CD4-positive, alpha-beta T cell (primary cell): Measurements from ENCODE around the gene MUC6. TPM values are rescaled to one million over a fixed set of nuclear protein-coding genes. Genes with fewer than 3 reads are reported as not detected.

Experiments
- ATAC-seq: fragments of 200-7000 bp; cut with Tn5 transposase; one replicate; pipeline ENCODE4 v1.10.0; 2022; ENCODE audit warnings: mild to moderate bottlenecking; ENCODE audit not compliant: poor library complexity
- CTCF ChIA-PET: fragments of 350-600 bp; sonication (Branson Sonifier 250); formaldehyde crosslinking; loops from one replicate; lab custom pipeline; 2021; ENCODE audit warnings: antibody characterized with exemption, inconsistent platforms; lab: Charles Lee
- POLR2A ChIA-PET: fragments of 350-600 bp; sonication (Branson Sonifier 250); formaldehyde crosslinking; loops from one replicate; lab custom pipeline; 2021; ENCODE audit warnings: antibody characterized with exemption, inconsistent platforms; lab: Charles Lee
- DNase-seq, 14 experiments: peaks; one replicate each; pipeline ENCODE4 v3.0.0-alpha.2; 2013 to 2020; ENCODE audit warnings: mixed read lengths in 2 of 14
- H3K27ac ChIP-seq, 2 donors: one replicate each; pipeline versions ENCODE4 v1.5.1 to v1.7.0; 2013; ENCODE audit warnings: low read length in 2 of 2, low read depth in 1 of 2, mild to moderate bottlenecking in 1 of 2
- H3K27me3 ChIP-seq, 2 experiments: 1 replicate in 1 of 2; 2 replicates in 1 of 2; pipeline versions ENCODE4 v1.6.1 to v1.7.0; 2013; ENCODE audit warnings: low read length in 2 of 2, control low read depth in 1 of 2, mild to moderate bottlenecking in 1 of 2, moderate library complexity in 1 of 2; ENCODE audit not compliant: insufficient read depth in 2 of 2, control insufficient read depth in 1 of 2
- H3K36me3 ChIP-seq: one replicate; pipeline ENCODE4 v1.6.1; 2013; ENCODE audit warnings: low read length, control low read depth; ENCODE audit not compliant: insufficient read depth
- H3K4me1 ChIP-seq: one replicate; pipeline ENCODE4 v1.6.1; 2013; ENCODE audit warnings: low read length, control low read depth; ENCODE audit not compliant: insufficient read depth
- H3K4me3 ChIP-seq: one replicate; pipeline ENCODE4 v1.5.1; 2013; ENCODE audit warnings: mild to moderate bottlenecking, low read length, moderate library complexity
- H3K9me3 ChIP-seq, 2 experiments: 1 replicate in 1 of 2; 2 replicates in 1 of 2; pipeline versions ENCODE4 v1.6.1 to v1.7.0; 2013; ENCODE audit warnings: low read length in 2 of 2, mild to moderate bottlenecking in 2 of 2, control low read depth in 1 of 2, moderate library complexity in 1 of 2; ENCODE audit not compliant: control insufficient read depth in 1 of 2, insufficient read depth in 1 of 2
- H3K27ac Mint-ChIP-seq: one replicate; pipeline ENCODE4 v1.8.0; 2020; ENCODE audit warnings: mixed read lengths
- H3K27me3 Mint-ChIP-seq: one replicate; pipeline ENCODE4 v1.8.0; 2021; ENCODE audit warnings: mixed read lengths
- H3K36me3 Mint-ChIP-seq: one replicate; pipeline ENCODE4 v1.8.0; 2021; ENCODE audit warnings: low read depth, mixed read lengths
- H3K4me1 Mint-ChIP-seq: one replicate; pipeline ENCODE4 v1.8.0; 2021; ENCODE audit warnings: low read depth, mixed read lengths
- H3K4me3 Mint-ChIP-seq: one replicate; pipeline ENCODE4 v1.8.0; 2020; ENCODE audit warnings: mild to moderate bottlenecking, mixed read lengths
- H3K9me3 Mint-ChIP-seq: one replicate; pipeline ENCODE4 v1.8.0; 2020; ENCODE audit warnings: mixed read lengths
- intact Hi-C, 2 experiments: fragments of 100-400 bp; cut with DNase I in 1 of 2; cut with micrococcal nuclease in 1 of 2; formaldehyde crosslinking; loops; one replicate each; pipeline versions ENCODE4 v1.15.1 to v1.9.0; 2023 to 2025; cut with DNase I, micrococcal nuclease
- total RNA-seq, 174 experiments: library from RNA in 2 of 174; stranded (reverse) in 2 of 174; gene quantifications; one replicate each; pipeline ENCODE4 v1.2.3 and lab custom pipeline; 2021 to 2026
- TF ChIP-seq, protein P1 (sequence below): fragments of 200-600 bp; IDR thresholded peaks from one replicate; pipeline ENCODE4 v1.8.0; 2022; ENCODE audit warnings: antibody characterized with exemption, mild to moderate bottlenecking

Gene MUC6
- total RNA-seq, 2 experiments from 2014 or later: not detected

GRCh38 chr11:1025410-1026162 is 10.9 kb downstream of the MUC6 start:
- ATAC-seq: no peak
- Mint-ChIP-seq H3K4me3 (no peak overlapping the region), H3K27me3 (no peaks in the 10 kb centered on the region), H3K27ac (no peak overlapping the region), H3K4me1 (no peaks in the 10 kb centered on the region), H3K9me3 (no peaks in the 10 kb centered on the region), H3K36me3 (no peaks in the 10 kb centered on the region)
- Histone ChIP-seq H3K9me3 (peaks cover 0 to 15% of the 10 kb centered on the region in 2 experiments), H3K27me3 (no peaks in the 10 kb centered on the region), H3K36me3 (no peaks in the 10 kb centered on the region), H3K4me1 (no peaks in the 10 kb centered on the region), H3K27ac (no peak overlapping the region), H3K4me3 (no peak overlapping the region)
- TF ChIP-seq, protein P1, sequence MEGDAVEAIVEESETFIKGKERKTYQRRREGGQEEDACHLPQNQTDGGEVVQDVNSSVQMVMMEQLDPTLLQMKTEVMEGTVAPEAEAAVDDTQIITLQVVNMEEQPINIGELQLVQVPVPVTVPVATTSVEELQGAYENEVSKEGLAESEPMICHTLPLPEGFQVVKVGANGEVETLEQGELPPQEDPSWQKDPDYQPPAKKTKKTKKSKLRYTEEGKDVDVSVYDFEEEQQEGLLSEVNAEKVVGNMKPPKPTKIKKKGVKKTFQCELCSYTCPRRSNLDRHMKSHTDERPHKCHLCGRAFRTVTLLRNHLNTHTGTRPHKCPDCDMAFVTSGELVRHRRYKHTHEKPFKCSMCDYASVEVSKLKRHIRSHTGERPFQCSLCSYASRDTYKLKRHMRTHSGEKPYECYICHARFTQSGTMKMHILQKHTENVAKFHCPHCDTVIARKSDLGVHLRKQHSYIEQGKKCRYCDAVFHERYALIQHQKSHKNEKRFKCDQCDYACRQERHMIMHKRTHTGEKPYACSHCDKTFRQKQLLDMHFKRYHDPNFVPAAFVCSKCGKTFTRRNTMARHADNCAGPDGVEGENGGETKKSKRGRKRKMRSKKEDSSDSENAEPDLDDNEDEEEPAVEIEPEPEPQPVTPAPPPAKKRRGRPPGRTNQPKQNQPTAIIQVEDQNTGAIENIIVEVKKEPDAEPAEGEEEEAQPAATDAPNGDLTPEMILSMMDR: no peak
- no peak for DNase-seq
- intact Hi-C loops: no loop called here
- ChIA-PET CTCF (no interaction called here), POLR2A (no interaction called here)

- ChIA-PET CTCF (no interaction called here), POLR2A (no interaction called here)
- intact Hi-C loops: no loop called here
- Mint-ChIP-seq H3K9me3 (no peaks in the 10 kb centered on the region), H3K27ac (no peak overlapping the region), H3K27me3 (no peaks in the 10 kb centered on the region), H3K36me3 (no peaks in the 10 kb centered on the region), H3K4me1 (no peaks in the 10 kb centered on the region), H3K4me3 (no peak overlapping the region)
- H3K4me3 ChIP-seq: no peak overlapping the region
- no peak for DNase-seq
- H3K9me3 ChIP-seq: peaks cover 0 to 15% of the 10 kb centered on the region in 2 experiments
- no peaks in the 10 kb centered on the region for H3K4me1 ChIP-seq
- no peak overlapping the region for H3K27ac ChIP-seq
- no peaks in the 10 kb centered on the region for H3K36me3 ChIP-seq
- ATAC-seq: no peak
- no peaks in the 10 kb centered on the region for H3K27me3 ChIP-seq
- TF ChIP-seq, protein P1: no peak
Measured at GRCh38 chr11:1024597-1025409, 11.7 kb downstream of the MUC6 start.

DNA sequence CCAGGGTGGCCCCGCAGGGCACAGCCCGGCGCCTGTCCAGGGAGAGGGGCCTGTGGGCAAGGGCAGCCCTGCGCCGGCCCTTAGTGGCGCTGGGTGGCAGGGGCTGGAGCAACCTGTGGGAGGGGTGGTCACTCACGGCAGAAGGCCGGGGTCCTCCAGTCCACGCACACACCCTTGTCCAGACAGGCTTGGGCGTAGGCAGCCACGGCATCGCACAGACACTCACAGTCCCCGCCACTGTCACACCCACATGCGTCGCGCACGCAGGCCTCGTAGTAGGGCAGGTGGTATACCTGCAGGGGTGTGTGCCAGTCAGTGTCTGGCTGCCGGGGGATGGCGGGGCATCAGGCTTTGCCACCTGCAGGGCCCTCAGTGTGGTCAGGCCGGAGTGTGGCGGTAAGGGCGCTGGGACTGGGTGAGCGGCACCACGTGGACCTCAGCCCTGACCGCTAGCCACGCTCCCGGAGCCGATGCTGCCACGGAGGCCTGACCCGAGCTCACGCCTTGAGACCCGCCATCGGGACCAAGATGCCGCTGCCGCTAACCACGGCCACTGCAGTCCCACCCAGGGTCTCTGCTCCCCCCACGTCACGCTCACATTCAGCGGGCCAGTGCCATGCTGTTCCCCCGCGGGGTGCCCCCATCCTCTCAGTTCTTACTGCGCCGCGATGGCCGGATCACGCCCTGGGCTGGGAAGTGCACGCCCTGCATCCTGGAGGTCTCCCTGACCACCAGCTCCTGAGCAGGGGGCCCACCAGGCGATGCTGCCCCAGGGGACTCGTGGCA is 12.5 kb downstream of the MUC6 start:
- no peaks in the 10 kb centered on the region for H3K27me3 Mint-ChIP-seq
- DNase-seq (no peak), ATAC-seq (no peak)
- intact Hi-C loops: no loop called here
- no peaks in the 10 kb centered on the region for H3K27me3 ChIP-seq
- no peaks in the 10 kb centered on the region for H3K4me1 ChIP-seq
- H3K36me3 ChIP-seq: no peaks in the 10 kb centered on the region
- H3K4me1 Mint-ChIP-seq: no peaks in the 10 kb centered on the region
- ChIA-PET POLR2A (no interaction called here), CTCF (no interaction called here)
- H3K4me3 ChIP-seq: no peak overlapping the region
- H3K27ac ChIP-seq: no peak overlapping the region
- H3K27ac Mint-ChIP-seq: no peak overlapping the region
- H3K9me3 ChIP-seq: peaks cover 0 to 15% of the 10 kb centered on the region in 2 experiments
- TF ChIP-seq, protein P1: no peak
- H3K4me3 Mint-ChIP-seq: no peak overlapping the region
- no peaks in the 10 kb centered on the region for H3K9me3 Mint-ChIP-seq
- H3K36me3 Mint-ChIP-seq: no peaks in the 10 kb centered on the region
